Daoy (cell line): ENCODE results near the gene WWOX. TPM values are rescaled to one million over a fixed set of nuclear protein-coding genes. Genes with fewer than 3 reads are reported as not detected.

Source experiments
- DNase-seq: peaks from one replicate; pipeline ENCODE4 v3.0.0-alpha.2; 2015; ENCODE audit warnings: low read depth
- total RNA-seq: library from RNA; depleted of rRNA; stranded (reverse); fragments of >200 nt; shearing (Covaris generic); gene quantifications from 2 replicates; pipeline ENCODE4 v1.2.3, GENCODE V29; 2014

WWOX gene
- total RNA-seq, 1 experiment from 2014 or later = 21.1 TPM

- DNase-seq = no peak
These were observed 956.0 kb downstream of the WWOX start for GRCh38 chr16:79055251-79055970.

GRCh38 chr16:79061181-79061580 is 961.7 kb downstream of the WWOX start:
- no peak for DNase-seq

GRCh38 chr16:79062336-79062735 is 962.9 kb downstream of the WWOX start:
- no peak for DNase-seq

- no peak for DNase-seq
These were observed 963.4 kb downstream of the WWOX start for GRCh38 chr16:79062821-79063220.

GRCh38 chr16:79064256-79064972 is 965.0 kb downstream of the WWOX start:
- DNase-seq = no peak

GRCh38 chr16:79066561-79066960 is 967.1 kb downstream of the WWOX start:
- no peak for DNase-seq

GRCh38 chr16:79067600-79067999 is 968.1 kb downstream of the WWOX start:
- DNase-seq = peak; percentile 29

- DNase-seq = no peak
These were observed 969.7 kb downstream of the WWOX start for GRCh38 chr16:79069121-79069520.

GRCh38 chr16:79069633-79070032 is 970.2 kb downstream of the WWOX start:
- no peak for DNase-seq

GRCh38 chr16:79071424-79071823 is 972.0 kb downstream of the WWOX start:
- no peak for DNase-seq

- no peak for DNase-seq
These were observed 973.1 kb downstream of the WWOX start for GRCh38 chr16:79072517-79072916.

GRCh38 chr16:79073566-79073965 is 974.1 kb downstream of the WWOX start:
- no peak for DNase-seq

- DNase-seq = no peak
These were observed 975.1 kb downstream of the WWOX start for GRCh38 chr16:79074541-79074940.

GRCh38 chr16:79074951-79075350 is 975.5 kb downstream of the WWOX start:
- DNase-seq = no peak

GRCh38 chr16:79076047-79076767 is 976.8 kb downstream of the WWOX start:
- DNase-seq = no peak

- DNase-seq = no peak
These were observed 977.9 kb downstream of the WWOX start for GRCh38 chr16:79077346-79077745.

- no peak for DNase-seq
These were observed 980.4 kb downstream of the WWOX start for GRCh38 chr16:79079656-79080420.

- DNase-seq = no peak
These were observed 982.0 kb downstream of the WWOX start for GRCh38 chr16:79081297-79082066.

- DNase-seq = no peak
These were observed 983.5 kb downstream of the WWOX start for GRCh38 chr16:79082970-79083369.

GRCh38 chr16:79083508-79084299 is 984.2 kb downstream of the WWOX start:
- no peak for DNase-seq
